B cell (primary cell): ENCODE results near the gene ZNF587. TPM values are rescaled to one million over a fixed set of nuclear protein-coding genes. Genes with fewer than 3 reads are reported as not detected.

Experiments
- ATAC-seq: fragments of 200-7000 bp; cut with Tn5 transposase; one replicate; pipeline ENCODE4 v1.10.0; 2021; ENCODE audit warnings: low read depth, mild to moderate bottlenecking, moderate number of reproducible peaks, moderate library complexity
- CTCF ChIA-PET: fragments of 350-600 bp; sonication (Branson Sonifier 250); formaldehyde crosslinking; loops from one replicate; lab custom pipeline; 2021; ENCODE audit warnings: antibody characterized with exemption, inconsistent platforms; lab: Charles Lee
- POLR2A ChIA-PET: fragments of 350-600 bp; sonication (Branson Sonifier 250); formaldehyde crosslinking; loops from one replicate; lab custom pipeline; 2021; ENCODE audit warnings: antibody characterized with exemption; lab: Charles Lee
- DNase-seq: peaks from one replicate; pipeline ENCODE4 v3.0.0; 2013
- H2AFZ ChIP-seq: 2 replicates; pipeline ENCODE4 v1.6.1; 2012; ENCODE audit warnings: mild to moderate bottlenecking, low read depth, low read length; ENCODE audit not compliant: insufficient read depth, poor library complexity, severe bottlenecking
- H3K27ac ChIP-seq, 2 donors: 1 replicate in 1 of 2; 2 replicates in 1 of 2; pipeline ENCODE4 v1.5.1; 2012 to 2013; ENCODE audit warnings: low read length in 2 of 2, mild to moderate bottlenecking in 2 of 2, moderate library complexity in 1 of 2
- H3K27me3 ChIP-seq, 4 experiments: fragments of 200-600 bp in 1 of 4; sonication (generic) in 1 of 4; replicated peaks in 1 of 4; 1 replicate in 2 of 4; 2 replicates in 2 of 4; pipeline versions ENCODE4 v1.6.1 to v1.7.0; 2013 to 2016; ENCODE audit warnings: low read length in 3 of 4, mild to moderate bottlenecking in 2 of 4, mixed read lengths in 1 of 4, moderate library complexity in 1 of 4; ENCODE audit not compliant: insufficient read depth in 4 of 4, control insufficient read depth in 3 of 4; ENCODE audit errors: control extremely low read depth in 1 of 4
- H3K36me3 ChIP-seq, 2 experiments: replicated peaks in 1 of 2; 1 replicate in 1 of 2; 2 replicates in 1 of 2; pipeline versions ENCODE4 v1.6.1 to v1.7.1; 2013; ENCODE audit warnings: low read length in 1 of 2; ENCODE audit not compliant: insufficient read depth in 2 of 2, control insufficient read depth in 1 of 2; ENCODE audit errors: control extremely low read depth in 1 of 2, extremely low read depth in 1 of 2
- H3K4me1 ChIP-seq, 2 donors: fragments of 200-600 bp in 1 of 2; sonication (generic) in 1 of 2; 1 replicate in 1 of 2; 2 replicates in 1 of 2; pipeline versions ENCODE4 v1.5.1 to v1.6.1; 2013 to 2017; ENCODE audit warnings: low read length in 2 of 2; ENCODE audit not compliant: control insufficient read depth in 2 of 2, insufficient read depth in 2 of 2
- H3K4me2 ChIP-seq: replicated peaks from 2 replicates; pipeline ENCODE3; 2012; ENCODE audit warnings: mild to moderate bottlenecking, low read depth, low read length; ENCODE audit not compliant: poor library complexity, severe bottlenecking
- H3K4me3 ChIP-seq, 5 experiments: fragments of 200-600 bp in 1 of 5; sonication (generic) in 1 of 5; 1 replicate in 3 of 5; 2 replicates in 2 of 5; pipeline versions ENCODE4 v1.5.1 to v1.7.0; 2011 to 2016; ENCODE audit warnings: low read length in 4 of 5, mild to moderate bottlenecking in 4 of 5, low read depth in 2 of 5, control low read depth in 1 of 5, moderate library complexity in 1 of 5; ENCODE audit not compliant: insufficient read depth in 1 of 5; ENCODE audit errors: control extremely low read depth in 1 of 5, extremely low read depth in 1 of 5
- H3K79me2 ChIP-seq: fragments of 200-600 bp; sonication (generic); one replicate; pipeline ENCODE4 v1.6.0; 2016; ENCODE audit warnings: low read length; ENCODE audit not compliant: control insufficient read depth, insufficient read depth
- H3K9ac ChIP-seq: fragments of 200-600 bp; sonication (generic); 2 replicates; pipeline ENCODE4 v1.6.1; 2017; ENCODE audit warnings: mild to moderate bottlenecking, low read length, moderate library complexity
- H3K9me3 ChIP-seq, 3 donors: one replicate each; pipeline versions ENCODE4 v1.6.1 to v1.7.1; 2013; ENCODE audit warnings: low read length in 2 of 3; ENCODE audit not compliant: control insufficient read depth in 2 of 3, insufficient read depth in 1 of 3; ENCODE audit errors: control extremely low read depth in 1 of 3
- H4K20me1 ChIP-seq: 2 replicates; pipeline ENCODE4 v1.6.0; 2012; ENCODE audit warnings: mild to moderate bottlenecking, low read length; ENCODE audit not compliant: insufficient read depth, control insufficient read depth, poor library complexity, severe bottlenecking
- H3K27ac Mint-ChIP-seq: one replicate; pipeline ENCODE4 v1.8.0; 2021; ENCODE audit warnings: mixed read lengths
- H3K27me3 Mint-ChIP-seq: one replicate; pipeline ENCODE4 v1.8.0; 2021; ENCODE audit warnings: mixed read lengths
- H3K4me1 Mint-ChIP-seq: one replicate; pipeline ENCODE4 v1.8.0; 2021; ENCODE audit warnings: mixed read lengths
- H3K4me3 Mint-ChIP-seq: one replicate; pipeline ENCODE4 v1.8.0; 2021; ENCODE audit warnings: mixed read lengths
- H3K9me3 Mint-ChIP-seq: one replicate; pipeline ENCODE4 v1.8.0; 2022; ENCODE audit warnings: mixed read lengths; ENCODE audit not compliant: insufficient read depth
- EZH2 ChIP-seq: IDR thresholded peaks from 2 replicates; pipeline ENCODE4 v1.6.1; 2012; ENCODE audit warnings: borderline replicate concordance, low read depth, mild to moderate bottlenecking, moderate library complexity, low read length; ENCODE audit not compliant: insufficient read depth, poor library complexity, severe bottlenecking
- WGBS: methylation state at CpG from one replicate; pipeline ENCODE4 v1.1.5; 2013; ENCODE audit warnings: missing lambda C conversion rate; ENCODE audit not compliant: insufficient coverage; 5-methylcytosine and 5-hydroxymethylcytosine counted together
- intact Hi-C: fragments of 100-400 bp; cut with micrococcal nuclease; formaldehyde crosslinking; loops from one replicate; pipeline ENCODE4 v1.10.0; 2022
- polyA plus RNA-seq: library from polyadenylated mRNA; depleted of rRNA; stranded (reverse); fragments of >200 nt; gene quantifications from 2 replicates; pipeline ENCODE4 v1.2.3, GENCODE V29; 2012
- total RNA-seq, 2 donors: library from RNA; stranded (reverse); fragments of 120-200 nt in 1 of 2; gene quantifications; 1 replicate in 1 of 2; 2 replicates in 1 of 2; pipeline versions ENCODE4 v1.2.3 to v1.2.4, GENCODE V29; 2013 to 2022
- TF ChIP-seq, protein P1 (sequence below): fragments of 200-600 bp; IDR thresholded peaks from one replicate; pipeline ENCODE4 v1.8.0; 2022; ENCODE audit warnings: antibody characterized with exemption, mild to moderate bottlenecking

ZNF587 gene
- total and polyA plus RNA-seq, 2 donors (not counting 1 experiment from before 2014, with no cell fraction given): 16.6 to 72.9 TPM

DNA sequence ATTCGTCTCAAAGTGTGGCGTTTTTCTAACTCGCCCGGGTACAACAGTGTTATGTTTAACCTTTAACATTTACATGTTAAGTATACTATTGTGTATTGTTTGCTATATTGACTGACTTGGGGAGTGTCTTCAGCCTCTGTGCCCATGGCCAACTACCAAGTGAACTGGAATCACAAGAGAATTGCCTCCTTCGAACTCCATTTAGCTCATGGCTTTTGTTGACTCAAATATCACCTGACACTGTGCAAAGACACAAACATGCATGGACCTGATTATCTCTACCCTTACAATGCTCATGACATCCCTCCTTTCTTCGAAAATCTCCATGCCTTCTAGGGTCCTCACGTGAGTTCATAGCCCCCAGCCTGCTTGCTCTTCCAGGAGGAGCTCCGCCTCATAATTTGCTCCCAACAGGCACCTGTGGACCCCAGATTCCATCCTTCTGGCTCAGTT, 38.5 kb downstream of the ZNF587 start:
- peaks cover 17 to 19% of the 10 kb centered on the region in 2 donors for H3K4me1 ChIP-seq
- CTCF ChIA-PET: no interaction called here
- WGBS: 5% methylated on average over 4 of the region's 8 CpGs
- Mint-ChIP-seq H3K9me3 (no peaks in the 10 kb centered on the region), H3K27me3 (no peaks in the 10 kb centered on the region), H3K27ac (peak overlapping the region; percentile 90), H3K4me1 (peaks cover 31% of the 10 kb centered on the region), H3K4me3 (peak overlapping the region; percentile 95)
- peaks cover 62% of the 10 kb centered on the region for H3K79me2 ChIP-seq
- no peaks in the 10 kb centered on the region for H3K27me3 ChIP-seq
- no peak for ATAC-seq
- intact Hi-C loops: loop anchor here (5.0 kb wide), 2 partner anchors 36 to 141 kb away; partner anchors contain the start of gene ZNF776
- peak overlapping the region; percentile 97 for H3K4me2 ChIP-seq
- TF ChIP-seq, protein P1, sequence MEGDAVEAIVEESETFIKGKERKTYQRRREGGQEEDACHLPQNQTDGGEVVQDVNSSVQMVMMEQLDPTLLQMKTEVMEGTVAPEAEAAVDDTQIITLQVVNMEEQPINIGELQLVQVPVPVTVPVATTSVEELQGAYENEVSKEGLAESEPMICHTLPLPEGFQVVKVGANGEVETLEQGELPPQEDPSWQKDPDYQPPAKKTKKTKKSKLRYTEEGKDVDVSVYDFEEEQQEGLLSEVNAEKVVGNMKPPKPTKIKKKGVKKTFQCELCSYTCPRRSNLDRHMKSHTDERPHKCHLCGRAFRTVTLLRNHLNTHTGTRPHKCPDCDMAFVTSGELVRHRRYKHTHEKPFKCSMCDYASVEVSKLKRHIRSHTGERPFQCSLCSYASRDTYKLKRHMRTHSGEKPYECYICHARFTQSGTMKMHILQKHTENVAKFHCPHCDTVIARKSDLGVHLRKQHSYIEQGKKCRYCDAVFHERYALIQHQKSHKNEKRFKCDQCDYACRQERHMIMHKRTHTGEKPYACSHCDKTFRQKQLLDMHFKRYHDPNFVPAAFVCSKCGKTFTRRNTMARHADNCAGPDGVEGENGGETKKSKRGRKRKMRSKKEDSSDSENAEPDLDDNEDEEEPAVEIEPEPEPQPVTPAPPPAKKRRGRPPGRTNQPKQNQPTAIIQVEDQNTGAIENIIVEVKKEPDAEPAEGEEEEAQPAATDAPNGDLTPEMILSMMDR: no peak
- no peak for TF ChIP-seq EZH2
- DNase-seq: no peak
- peak overlapping the region; percentile 96 for H3K9ac ChIP-seq
- H4K20me1 ChIP-seq: no peaks in the 10 kb centered on the region
- POLR2A ChIA-PET: interaction anchor here (0.6 to 1.5 kb wide), 4 partner anchors 17 to 119 kb away, joined by 3 to 5 read pairs (median 4); partner anchors contain the start of genes ZNF586, ZNF587 and ZNF606
- peaks cover 4 to 7% of the 10 kb centered on the region in 2 experiments for H3K36me3 ChIP-seq
- H3K4me3 ChIP-seq: peak overlapping the region; percentile 75 to 97 (median 85)
- H2AFZ ChIP-seq: peak overlapping the region; percentile 96
- H3K27ac ChIP-seq: peak overlapping the region; percentile 76 to 86
- H3K9me3 ChIP-seq: peaks cover 0 to 16% (median 0%) of the 10 kb centered on the region in 3 donors

DNA sequence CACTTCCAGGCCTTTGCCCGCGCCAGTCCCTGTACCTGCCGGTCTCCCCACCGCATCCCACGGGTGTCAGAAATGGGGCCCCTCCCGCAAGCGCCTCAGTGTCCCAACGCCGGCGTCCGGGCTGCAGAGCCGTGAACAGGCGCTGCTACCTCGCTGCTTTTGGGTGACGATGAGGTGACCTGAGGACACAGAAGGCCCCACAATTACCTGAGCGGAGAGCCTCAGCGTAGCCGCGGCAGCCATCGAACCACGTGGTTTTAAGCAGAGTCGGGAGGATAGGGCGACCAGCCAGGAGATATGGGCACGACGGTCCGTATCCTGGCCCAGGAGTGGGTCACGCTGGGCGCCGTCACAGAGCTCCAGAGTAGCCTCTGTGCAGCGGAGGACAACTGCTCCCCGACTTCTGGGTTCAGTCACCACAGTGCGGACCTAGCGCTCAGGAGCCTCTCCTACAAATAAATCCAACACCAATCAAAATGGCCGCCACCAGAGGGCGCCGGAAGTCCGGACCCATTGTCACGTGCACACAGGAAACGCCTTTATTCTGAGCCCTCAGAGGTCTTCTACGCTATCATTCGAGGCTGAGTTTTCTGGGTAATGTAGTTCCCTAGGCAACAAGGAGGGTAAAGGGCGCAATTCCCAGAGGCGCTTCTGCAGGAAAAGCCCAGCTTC, 39.0 kb downstream of the ZNF587 start, which contains the start of gene ZNF814:
TSS of gene ZNF814 (minus strand) at position 478 of the 672 bp plus-strand sequence. CDS start at position 243, 235 bp downstream.
- Histone ChIP-seq H3K4me3 (peak within 1 kb of the TSS; percentile 75 to 97 (median 85)), H3K9me3 (peaks cover 0 to 16% (median 0%) of the 10 kb centered on the region in 3 donors), H3K27me3 (no peaks in the 10 kb centered on the region), H3K27ac (peak within 1 kb of the TSS; percentile 76 to 86), H3K36me3 (peaks cover 4 to 7% of the 10 kb centered on the region in 2 experiments), H2AFZ (peak within 1 kb of the TSS; percentile 96), H3K4me1 (peaks cover 17 to 19% of the 10 kb centered on the region in 2 donors), H3K79me2 (peaks cover 56% of the 10 kb centered on the region), H3K4me2 (peak within 1 kb of the TSS; percentile 97), H4K20me1 (no peaks in the 10 kb centered on the region), H3K9ac (peak within 1 kb of the TSS; percentile 96)
- H3K27ac Mint-ChIP-seq: peak within 1 kb of the TSS; percentile 90
- no peaks in the 10 kb centered on the region for H3K27me3 Mint-ChIP-seq
- intact Hi-C loops: loop anchor here (1.0 to 5.0 kb wide), 5 partner anchors 28 to 141 kb away; partner anchors contain the start of genes ZNF417, ZNF418, ZNF586 and ZNF776
- H3K9me3 Mint-ChIP-seq: no peaks in the 10 kb centered on the region
- ATAC-seq (peak; percentile 93), DNase-seq (peak; percentile 91)
- TF ChIP-seq, protein P1: peak; percentile 40
- TF ChIP-seq EZH2: no peak
- ChIA-PET CTCF (no interaction called here), POLR2A (interaction anchor here (0.6 to 1.5 kb wide), 5 partner anchors 17 to 119 kb away, joined by 3 to 5 read pairs (median 3); partner anchors contain the start of genes ZNF552, ZNF586, ZNF587 and ZNF606)
- H3K4me1 Mint-ChIP-seq: peaks cover 31% of the 10 kb centered on the region
- WGBS: 2% methylated on average over 43 of the region's 43 CpGs
- H3K4me3 Mint-ChIP-seq: peak within 1 kb of the TSS; percentile 95
